ENCODE results near the gene PIGU. TPM values are rescaled to one million over a fixed set of nuclear protein-coding genes. Genes with fewer than 3 reads are reported as not detected.

Gene PIGU
- total and polyA plus RNA-seq, 9 of the 15 experiments (the other 6 are each of a cell fraction or from before 2014, with no cell fraction given), result 6.5 to 100 (median 28.1) TPM

DNA sequence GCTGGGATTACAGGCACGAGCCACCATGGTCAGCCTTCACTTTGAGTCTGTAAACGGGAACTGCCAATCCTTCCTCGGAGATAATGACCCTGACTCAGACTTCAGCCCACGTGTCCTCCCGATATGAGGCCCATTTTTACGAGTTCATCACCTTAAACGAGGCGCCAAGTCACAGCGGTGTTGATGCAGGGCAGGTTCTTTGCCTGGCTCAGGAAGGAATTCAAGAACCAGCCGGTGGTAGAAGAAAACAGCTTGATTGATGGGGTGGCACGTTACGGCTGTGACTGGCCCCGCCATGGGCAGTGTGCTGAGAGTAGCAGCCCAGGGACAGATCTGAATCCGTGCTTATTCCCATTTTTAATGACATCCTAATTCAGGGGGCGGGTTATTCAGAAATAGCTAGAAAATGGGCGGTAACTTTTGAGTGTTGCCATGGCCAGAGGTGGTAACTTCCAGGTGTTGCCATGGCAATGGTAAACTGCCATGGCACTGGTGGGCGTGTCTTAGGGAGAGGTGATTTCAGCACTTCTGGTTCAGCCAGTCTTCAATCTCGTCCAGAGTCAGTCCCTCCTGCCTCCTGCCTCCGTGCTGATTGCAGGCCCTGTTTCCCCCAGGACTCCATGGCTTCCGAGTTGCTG lies 127.5 kb downstream of the PIGU start (continued):
- no peak for TF ChIP-seq UBTF (IDR thresholded peaks at IDR 0.05; ENCODE audit: borderline replicate concordance in 1 of 2, low read depth in 2 of 2, low read length in 2 of 2)
- no peak for TF ChIP-seq FOXP4 (CRISPR knock-in tag; IDR thresholded peaks at IDR 0.05; ENCODE audit: borderline replicate concordance)
- TF ChIP-seq TOE1 (IDR thresholded peaks at IDR 0.05; ENCODE audit: borderline replicate concordance), result no peak
- TF ChIP-seq TOE1 (CRISPR knock-in tag; IDR thresholded peaks at IDR 0.05; ENCODE audit: borderline replicate concordance, low read depth), result no peak
- TF ChIP-seq POLR3G (IDR thresholded peaks at IDR 0.05; ENCODE audit: extremely low read depth, insufficient read length, insufficient replicate concordance), result no peak
- no peak for TF ChIP-seq NR0B1 (IDR thresholded peaks at IDR 0.05; ENCODE audit: partially characterized antibody)
- TF ChIP-seq, protein P1, sequence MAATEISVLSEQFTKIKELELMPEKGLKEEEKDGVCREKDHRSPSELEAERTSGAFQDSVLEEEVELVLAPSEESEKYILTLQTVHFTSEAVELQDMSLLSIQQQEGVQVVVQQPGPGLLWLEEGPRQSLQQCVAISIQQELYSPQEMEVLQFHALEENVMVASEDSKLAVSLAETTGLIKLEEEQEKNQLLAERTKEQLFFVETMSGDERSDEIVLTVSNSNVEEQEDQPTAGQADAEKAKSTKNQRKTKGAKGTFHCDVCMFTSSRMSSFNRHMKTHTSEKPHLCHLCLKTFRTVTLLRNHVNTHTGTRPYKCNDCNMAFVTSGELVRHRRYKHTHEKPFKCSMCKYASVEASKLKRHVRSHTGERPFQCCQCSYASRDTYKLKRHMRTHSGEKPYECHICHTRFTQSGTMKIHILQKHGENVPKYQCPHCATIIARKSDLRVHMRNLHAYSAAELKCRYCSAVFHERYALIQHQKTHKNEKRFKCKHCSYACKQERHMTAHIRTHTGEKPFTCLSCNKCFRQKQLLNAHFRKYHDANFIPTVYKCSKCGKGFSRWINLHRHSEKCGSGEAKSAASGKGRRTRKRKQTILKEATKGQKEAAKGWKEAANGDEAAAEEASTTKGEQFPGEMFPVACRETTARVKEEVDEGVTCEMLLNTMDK (IDR thresholded peaks at IDR 0.05; ENCODE audit: borderline replicate concordance, insufficient read depth, low read depth, low read length, poor library complexity, severe bottlenecking), result no peak
- TF ChIP-seq, protein P2, sequence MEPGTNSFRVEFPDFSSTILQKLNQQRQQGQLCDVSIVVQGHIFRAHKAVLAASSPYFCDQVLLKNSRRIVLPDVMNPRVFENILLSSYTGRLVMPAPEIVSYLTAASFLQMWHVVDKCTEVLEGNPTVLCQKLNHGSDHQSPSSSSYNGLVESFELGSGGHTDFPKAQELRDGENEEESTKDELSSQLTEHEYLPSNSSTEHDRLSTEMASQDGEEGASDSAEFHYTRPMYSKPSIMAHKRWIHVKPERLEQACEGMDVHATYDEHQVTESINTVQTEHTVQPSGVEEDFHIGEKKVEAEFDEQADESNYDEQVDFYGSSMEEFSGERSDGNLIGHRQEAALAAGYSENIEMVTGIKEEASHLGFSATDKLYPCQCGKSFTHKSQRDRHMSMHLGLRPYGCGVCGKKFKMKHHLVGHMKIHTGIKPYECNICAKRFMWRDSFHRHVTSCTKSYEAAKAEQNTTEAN (CRISPR knock-in tag; IDR thresholded peaks at IDR 0.05), result no peak
- TF ChIP-seq CTCF (IDR thresholded peaks at IDR 0.05 in 2 of 3, conservative IDR thresholded peaks at IDR 0.05 in 1 of 3; ENCODE audit: insufficient read depth in 2 of 3, low read depth in 1 of 3, low read length in 3 of 3), result no peak
- no peak for TF ChIP-seq JUNB (CRISPR knock-in tag; conservative IDR thresholded peaks at IDR 0.05)
- peak; percentile 58 for TF ChIP-seq SMARCA4 (IDR thresholded peaks at IDR 0.05)
- TF ChIP-seq ZNF277 (CRISPR knock-in tag; IDR thresholded peaks at IDR 0.05; ENCODE audit: borderline replicate concordance), result no peak
- TF ChIP-seq ZNF124 (CRISPR knock-in tag; IDR thresholded peaks at IDR 0.05), result no peak

All from K562 (cell line).